Kidney epithelial cell (primary cell): ENCODE results near the gene CDK19. TPM values are rescaled to one million over a fixed set of nuclear protein-coding genes. Genes with fewer than 3 reads are reported as not detected.
"Not testable (repeated sequence)": the region's sequence is repeated elsewhere in the genome, so short reads cannot be mapped to it uniquely, and the experiment has no call there.

Experiments used
- DNase-seq: peaks from one replicate; pipeline ENCODE4 v3.0.0-alpha.2; 2010; ENCODE audit warnings: low read depth
- H3K27me3 ChIP-seq: 2 replicates; pipeline ENCODE4 v1.6.0; 2011; ENCODE audit warnings: low read length; ENCODE audit not compliant: control insufficient read depth, insufficient read depth
- H3K36me3 ChIP-seq: 2 replicates; pipeline ENCODE4 v1.5.1; 2011; ENCODE audit warnings: low read length; ENCODE audit not compliant: control insufficient read depth, insufficient read depth
- H3K4me3 ChIP-seq: 2 replicates; pipeline ENCODE4 v1.5.1; 2011; ENCODE audit warnings: low read depth, mild to moderate bottlenecking, control low read depth, low read length
- total RNA-seq: library from RNA; depleted of rRNA; stranded (reverse); fragments of >200 nt; gene quantifications from 2 replicates; pipeline ENCODE4 v1.2.3, GENCODE V29; 2015
- TF ChIP-seq, protein P1 (sequence below): IDR thresholded peaks from 2 replicates; pipeline ENCODE4 v1.5.1; 2011; ENCODE audit warnings: mild to moderate bottlenecking, moderate library complexity, low read length, control low read depth, inconsistent platforms; ENCODE audit not compliant: insufficient read depth, poor library complexity, severe bottlenecking

Gene CDK19
- total RNA-seq, 1 donor from 2014 or later, result 17.6 TPM

DNA sequence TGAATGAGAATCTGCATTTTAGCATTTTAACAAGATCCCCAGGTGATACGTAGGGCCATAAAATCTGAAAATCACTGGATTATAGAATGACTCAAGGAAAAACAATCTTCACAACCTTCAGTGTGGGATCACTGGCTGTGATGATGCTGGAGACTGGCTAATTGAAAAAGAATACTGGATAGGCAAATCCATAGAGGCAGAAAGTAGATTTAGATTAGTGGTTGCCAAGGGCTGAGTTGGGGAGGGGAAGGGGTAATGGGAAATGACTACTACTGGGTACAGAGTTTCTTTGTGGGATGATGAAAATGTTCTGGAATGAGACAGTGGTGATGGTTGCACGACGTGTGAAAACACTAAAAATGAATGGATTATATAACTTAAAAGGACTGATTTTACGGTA, 84.1 kb downstream of the CDK19 start:
- no peaks in the 10 kb centered on the region for H3K27me3 ChIP-seq
- TF ChIP-seq, protein P1, sequence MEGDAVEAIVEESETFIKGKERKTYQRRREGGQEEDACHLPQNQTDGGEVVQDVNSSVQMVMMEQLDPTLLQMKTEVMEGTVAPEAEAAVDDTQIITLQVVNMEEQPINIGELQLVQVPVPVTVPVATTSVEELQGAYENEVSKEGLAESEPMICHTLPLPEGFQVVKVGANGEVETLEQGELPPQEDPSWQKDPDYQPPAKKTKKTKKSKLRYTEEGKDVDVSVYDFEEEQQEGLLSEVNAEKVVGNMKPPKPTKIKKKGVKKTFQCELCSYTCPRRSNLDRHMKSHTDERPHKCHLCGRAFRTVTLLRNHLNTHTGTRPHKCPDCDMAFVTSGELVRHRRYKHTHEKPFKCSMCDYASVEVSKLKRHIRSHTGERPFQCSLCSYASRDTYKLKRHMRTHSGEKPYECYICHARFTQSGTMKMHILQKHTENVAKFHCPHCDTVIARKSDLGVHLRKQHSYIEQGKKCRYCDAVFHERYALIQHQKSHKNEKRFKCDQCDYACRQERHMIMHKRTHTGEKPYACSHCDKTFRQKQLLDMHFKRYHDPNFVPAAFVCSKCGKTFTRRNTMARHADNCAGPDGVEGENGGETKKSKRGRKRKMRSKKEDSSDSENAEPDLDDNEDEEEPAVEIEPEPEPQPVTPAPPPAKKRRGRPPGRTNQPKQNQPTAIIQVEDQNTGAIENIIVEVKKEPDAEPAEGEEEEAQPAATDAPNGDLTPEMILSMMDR, result no peak
- no peak overlapping the region for H3K4me3 ChIP-seq
- DNase-seq, result no peak
- H3K36me3 ChIP-seq, result no peaks in the 10 kb centered on the region

DNA sequence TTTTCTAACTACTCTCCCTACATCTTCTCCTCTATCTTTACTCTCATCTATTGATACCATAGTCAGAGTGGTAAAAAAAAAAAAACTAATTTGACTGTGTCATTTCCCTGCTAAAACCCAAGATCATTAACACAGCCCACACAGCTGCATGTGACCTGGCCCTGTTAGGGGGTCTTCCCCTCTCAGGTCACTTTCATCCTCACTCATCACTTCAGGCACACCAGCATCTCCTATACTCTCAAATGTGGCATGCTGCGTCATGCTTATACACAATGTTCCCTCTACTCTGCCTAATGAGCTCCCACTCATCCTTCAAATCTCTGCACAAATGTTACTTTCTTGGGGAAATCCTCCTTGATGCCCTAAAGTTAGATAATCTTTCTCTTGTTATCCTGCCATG, 86.8 kb downstream of the CDK19 start:
- TF ChIP-seq, protein P1, result no peak
- H3K4me3 ChIP-seq, result no peak overlapping the region
- no peaks in the 10 kb centered on the region for H3K27me3 ChIP-seq
- H3K36me3 ChIP-seq, result no peaks in the 10 kb centered on the region
- DNase-seq, result no peak

DNA sequence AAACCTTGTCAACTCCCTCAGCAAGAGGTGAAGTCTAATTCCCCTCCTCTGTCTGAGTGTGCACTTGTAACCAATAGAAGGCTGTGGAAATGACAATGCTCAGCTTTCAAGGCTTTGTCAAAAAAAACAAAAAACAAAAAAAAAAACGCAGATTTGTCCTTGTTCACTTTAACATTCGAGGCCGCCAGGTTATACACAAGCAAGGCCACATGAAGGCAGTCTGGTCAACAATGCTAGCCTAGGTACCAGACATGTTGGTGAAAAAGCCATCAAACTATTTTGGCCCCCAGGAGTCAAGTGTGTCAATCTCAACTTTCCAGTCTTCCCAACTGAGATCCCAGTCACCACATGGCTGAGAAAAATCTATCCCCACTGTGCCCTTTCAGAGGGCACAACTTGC, 92.3 kb downstream of the CDK19 start:
- Histone ChIP-seq H3K27me3 (no peaks in the 10 kb centered on the region), H3K36me3 (no peaks in the 10 kb centered on the region), H3K4me3 (no peak overlapping the region)
- no peak for DNase-seq
- TF ChIP-seq, protein P1, result no peak

DNA sequence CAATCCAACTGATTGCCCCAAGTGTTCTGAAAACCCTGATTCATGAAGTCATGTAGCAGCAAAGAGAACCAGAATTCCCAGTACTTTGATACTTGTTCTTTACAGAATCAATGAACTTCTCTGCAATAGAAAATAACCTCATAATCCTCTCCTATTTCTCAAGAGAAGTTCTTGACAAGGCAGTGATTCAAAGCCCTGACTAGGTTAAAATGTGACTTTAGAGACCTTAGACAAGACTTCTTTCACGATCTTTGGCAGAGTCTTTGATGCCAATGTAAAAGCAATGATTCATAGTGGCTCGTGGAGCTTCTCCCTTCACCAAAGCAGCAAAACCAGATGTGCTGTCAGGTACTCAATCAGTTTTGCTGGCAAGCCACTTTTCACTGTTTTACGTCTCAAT, 95.2 kb downstream of the CDK19 start:
- Histone ChIP-seq H3K27me3 (no peaks in the 10 kb centered on the region), H3K36me3 (no peaks in the 10 kb centered on the region), H3K4me3 (no peak overlapping the region)
- TF ChIP-seq, protein P1, result no peak
- no peak for DNase-seq

DNA sequence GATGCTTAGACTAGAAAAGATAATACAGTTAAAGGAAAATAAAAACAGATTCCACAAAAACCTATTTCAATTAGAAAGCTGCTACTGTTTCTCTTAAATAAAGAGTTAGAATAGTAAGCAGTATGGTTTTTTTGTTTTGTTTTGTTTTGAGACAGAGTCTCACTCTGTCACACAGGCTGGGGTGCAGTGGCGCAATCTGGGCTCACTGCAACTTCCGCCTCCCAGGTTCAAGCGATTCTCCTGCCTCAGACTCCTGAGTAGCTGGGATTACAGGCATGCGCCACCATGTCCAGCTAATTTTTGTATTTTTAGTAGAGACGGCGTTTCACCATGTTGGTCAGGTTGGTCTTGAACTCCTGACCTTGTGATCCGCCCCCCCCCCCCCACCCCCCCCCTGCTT, 95.7 kb downstream of the CDK19 start:
- not testable (repeated sequence) for H3K4me3 ChIP-seq, H3K27me3 ChIP-seq, DNase-seq, H3K36me3 ChIP-seq

DNA sequence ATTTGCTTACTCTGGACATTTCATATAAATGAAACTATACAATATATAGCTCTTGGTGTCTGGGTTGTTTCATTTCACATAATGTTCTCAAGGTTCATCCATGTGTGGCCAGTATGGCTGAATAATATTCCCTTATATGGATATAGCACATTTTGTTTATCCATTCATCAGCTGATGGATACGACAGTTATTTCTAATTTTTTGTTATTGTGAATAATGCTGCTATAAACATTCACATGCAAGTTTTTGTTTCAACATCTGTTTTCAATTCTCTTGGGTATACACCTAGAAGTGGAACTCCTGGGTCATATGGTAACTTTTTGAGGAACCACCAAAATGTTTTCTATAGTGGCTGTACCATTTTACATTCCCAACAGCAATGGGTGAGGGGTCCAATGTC, 101.1 kb downstream of the CDK19 start:
- H3K4me3 ChIP-seq, result no peak overlapping the region
- no peaks in the 10 kb centered on the region for H3K36me3 ChIP-seq
- TF ChIP-seq, protein P1, result no peak
- no peaks in the 10 kb centered on the region for H3K27me3 ChIP-seq
- DNase-seq, result no peak
